ENCODE data around the gene TIMELESS.
"Not testable (repeated sequence)": the region's sequence is repeated elsewhere in the genome, so short reads cannot be mapped to it uniquely, and the experiment has no call there.

The TIMELESS gene

DNA sequence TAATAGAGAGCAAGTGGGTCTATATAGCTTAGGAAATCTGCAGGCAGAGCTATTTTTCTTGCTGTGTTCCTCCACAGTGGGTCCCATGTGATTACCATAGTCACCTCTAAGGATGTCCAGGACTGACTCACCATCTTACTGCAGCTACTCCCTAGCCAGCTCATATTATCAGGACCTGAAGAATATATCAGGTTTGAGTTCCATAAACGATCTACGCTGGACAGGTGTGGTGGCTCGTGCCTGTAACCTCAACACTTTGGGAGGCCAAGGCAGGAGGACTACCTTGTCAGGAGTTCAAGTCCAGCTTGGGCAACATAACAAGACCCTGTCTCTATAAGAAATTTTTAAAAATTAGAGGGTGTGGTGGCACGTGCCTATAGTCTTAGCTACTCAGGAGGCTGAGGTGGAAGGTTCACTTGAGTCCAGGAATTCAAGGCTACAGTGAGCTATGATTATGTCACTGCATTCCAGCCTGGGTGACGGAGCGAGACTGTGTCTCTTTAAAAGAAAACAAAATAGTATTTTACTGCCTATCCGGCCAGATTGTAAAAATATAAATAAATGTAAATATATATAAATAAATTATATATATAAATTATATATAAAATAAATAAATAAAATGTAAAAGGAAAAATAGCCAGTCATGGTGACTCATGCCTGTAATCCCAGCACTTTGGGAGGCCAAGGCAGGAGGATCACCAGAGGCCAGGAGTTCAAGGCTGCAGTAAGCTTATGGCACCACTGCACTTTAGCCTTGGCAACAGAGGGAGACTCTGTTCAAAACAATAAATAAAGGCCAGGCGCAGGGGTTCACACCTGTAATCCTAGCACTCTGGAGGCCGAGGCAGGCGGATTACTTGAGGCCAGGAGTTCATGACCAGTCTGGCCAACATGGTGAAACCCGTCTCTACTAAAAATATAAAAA, 12.3 kb upstream of the TIMELESS start:
- DNase-seq, result no peak

DNA sequence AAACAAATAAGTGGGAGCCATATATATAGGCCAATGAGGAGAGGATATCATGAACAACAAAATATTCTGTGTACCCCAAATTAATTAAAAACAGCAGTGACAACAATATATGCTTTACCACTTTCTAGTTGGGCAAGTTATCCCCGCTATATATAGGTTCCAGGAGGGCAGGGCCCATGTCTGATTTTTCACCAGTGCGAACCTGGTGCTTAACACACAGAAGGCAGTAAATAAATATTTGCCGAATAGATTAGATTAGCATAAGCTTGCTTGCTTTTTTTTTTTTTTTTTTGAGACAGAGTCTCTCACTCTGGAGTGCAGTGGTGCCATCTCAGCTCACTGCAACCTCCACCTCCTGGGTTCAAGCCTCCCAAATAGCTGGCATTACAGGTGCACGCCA, 8.6 kb upstream of the TIMELESS start:
- DNase-seq, result no peak

DNA sequence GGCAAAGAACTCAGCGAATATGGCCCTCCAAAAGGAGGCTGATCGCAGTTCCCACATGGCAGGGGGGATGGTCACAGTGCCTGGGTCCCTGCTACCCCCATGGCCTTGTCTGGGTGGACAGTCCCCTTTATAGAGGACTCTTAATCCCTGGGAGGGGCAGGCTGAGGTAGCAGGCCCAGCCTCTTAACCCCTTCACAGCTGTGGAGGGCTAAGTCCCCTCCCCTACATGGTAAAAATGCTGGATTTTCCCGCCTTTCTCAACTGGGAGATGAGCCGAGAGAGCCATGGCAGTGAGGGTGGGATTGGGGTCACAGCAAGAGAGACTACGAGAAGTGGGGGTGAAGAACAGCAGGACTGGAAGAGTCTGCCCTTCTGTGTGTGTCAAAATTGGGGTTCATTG, 5.3 kb upstream of the TIMELESS start, which contains the start of gene MIP:
Gene MIP (minus strand): TSS at position 101 of the 400 bp plus-strand sequence. CDS start 44 bp downstream, at position 57.
- DNase-seq, result no peak

DNA sequence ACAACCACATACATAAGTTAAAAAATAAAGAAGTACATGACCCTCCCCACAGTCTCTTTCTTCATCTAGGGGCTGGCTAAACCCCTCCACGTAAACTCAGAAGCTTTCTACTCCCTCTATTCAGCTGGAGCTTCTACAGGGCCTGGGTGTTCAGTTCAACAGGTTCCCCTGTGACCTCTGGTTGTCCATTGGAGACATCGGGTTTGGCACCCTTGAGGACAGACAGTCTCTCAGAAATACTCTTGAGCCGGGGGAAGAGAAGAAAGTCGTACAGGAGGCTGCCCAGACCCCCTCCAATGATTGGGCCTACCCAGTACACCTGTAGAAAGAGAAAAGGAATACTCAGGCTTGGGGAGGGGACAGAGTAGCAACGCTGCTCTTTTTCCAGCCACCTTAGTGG, 1.9 kb upstream of the TIMELESS start:
- no peak for DNase-seq

DNA sequence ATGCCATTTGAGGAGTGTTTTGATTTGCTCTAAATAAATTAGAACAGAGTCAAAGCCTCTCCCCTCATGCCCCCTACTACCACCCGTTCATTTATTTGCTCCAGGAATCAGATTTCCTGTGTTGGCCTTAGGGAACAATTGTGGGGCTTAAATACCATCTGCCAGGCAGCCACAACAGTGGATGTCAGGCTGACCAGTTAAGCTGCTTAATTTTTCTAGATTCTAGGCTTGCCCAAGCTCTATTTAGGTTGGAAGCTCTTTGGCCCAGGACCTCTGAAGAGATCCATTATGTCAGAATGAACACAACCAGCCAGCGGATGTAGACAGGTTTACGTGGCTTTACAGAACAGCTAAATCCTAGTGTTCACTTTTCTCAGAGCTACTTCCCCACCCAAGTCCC, 1.0 kb upstream of the TIMELESS start:
- no peak for DNase-seq

DNA sequence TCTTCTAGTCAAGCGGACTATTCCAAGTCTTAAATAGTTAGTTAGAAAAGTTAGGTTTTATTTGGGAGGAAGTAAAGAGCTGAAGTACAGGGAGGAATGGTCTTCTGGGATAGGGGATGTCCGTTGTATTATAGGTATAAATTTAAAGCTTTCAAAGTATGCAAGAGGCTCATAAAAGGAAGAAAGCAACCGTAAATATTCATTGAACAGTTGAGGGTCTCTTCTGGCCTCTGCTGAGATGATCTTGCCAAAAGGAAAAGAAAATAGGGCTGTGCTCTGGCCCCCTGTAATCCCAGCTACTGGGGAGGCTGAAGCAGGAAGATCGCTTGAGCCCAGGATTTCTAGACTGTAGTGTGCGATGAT, 377 bp upstream of the TIMELESS start:
- no peak for DNase-seq

DNA sequence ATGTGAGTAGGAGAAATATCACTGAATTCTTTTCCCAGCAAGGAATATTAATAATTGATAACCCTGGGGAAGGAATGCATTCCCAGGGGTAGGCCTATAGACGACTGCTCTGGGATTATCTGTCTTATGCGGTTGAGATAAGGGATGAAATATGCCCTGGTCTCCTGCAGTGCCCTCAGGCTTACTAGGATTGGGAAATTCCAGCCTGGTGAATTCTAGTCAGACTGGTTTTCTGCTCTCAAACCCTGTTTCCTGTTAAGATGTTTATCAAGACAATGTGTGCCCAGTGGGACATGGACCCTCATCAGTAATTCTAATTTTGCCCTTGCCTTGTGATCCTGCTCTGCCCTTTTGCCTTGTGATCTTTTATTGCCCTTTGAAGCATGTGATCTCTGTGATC, 6.0 kb downstream of the TIMELESS start:
- not testable (repeated sequence) for DNase-seq

DNA sequence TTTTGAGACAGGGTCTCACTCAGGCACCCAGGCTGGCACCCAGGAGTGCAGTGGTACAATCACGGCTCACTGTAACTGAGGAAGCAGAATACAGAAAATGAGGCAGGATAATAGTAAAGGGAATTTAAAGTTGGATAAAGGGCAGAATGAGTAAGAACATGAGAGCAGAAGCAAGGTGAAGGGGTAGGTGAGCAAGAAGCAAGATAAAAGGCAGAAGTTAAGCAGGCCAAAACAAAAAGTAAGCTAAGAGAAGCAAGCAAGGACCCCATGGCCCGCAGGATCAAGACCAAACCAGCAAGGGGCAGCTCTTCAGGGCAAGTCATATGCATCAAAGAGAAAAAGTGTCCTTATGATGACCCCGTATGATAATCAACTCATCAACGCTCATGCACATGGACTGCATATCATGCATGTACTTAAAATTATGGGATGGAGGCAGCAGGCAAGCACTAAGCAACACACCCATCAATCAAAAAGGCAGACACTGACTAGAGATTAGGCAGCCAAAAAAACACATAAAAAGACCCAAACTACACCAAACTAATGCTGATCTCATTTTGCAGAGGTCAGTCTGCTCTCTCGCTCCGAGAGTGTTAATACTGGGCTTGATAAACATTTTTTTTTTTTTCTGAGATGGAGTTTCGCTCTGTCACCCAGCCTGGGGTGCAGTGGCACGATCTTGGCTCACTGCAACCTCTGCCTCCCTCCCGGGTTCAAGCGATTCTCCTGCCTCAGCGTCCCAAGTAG, 11.6 kb downstream of the TIMELESS start:
- DNase-seq, result no peak

DNA sequence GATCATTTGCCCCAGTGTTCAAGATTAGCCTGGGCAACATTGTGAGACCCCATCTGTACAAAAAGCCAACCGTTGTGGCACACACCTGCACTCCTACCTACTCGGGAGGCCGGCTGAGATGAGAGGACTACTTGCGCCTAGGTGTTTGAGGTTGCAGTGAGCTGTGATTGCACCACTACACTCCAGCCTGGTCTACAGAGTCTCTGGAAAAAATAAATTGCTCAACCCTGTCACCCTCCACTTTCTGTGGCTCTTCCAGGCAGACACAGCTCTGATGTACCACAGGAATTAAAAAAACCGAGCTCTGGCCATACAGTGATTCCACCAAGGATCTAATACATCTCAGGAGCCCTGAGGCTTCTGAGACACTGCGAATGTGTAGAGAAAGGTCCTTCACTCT, 14.4 kb downstream of the TIMELESS start:
- DNase-seq, result no peak

DNA sequence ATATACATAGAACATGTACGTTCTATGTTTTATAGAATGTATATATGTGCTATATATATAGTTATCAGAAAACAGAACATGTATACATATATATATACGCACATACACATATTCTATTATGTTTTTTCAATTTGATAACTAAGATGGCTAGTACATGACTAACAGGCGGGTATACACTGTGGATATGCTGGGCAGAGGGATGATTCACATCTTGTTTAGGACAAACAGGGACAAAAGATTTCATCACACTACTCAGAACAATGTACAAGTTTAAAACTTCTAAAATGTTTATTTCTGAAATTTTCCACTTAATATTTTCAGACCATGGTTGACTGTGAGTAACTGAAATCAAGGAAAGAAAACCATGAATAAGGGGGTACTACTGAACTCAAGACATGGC, 17.4 kb downstream of the TIMELESS start:
- no peak for DNase-seq

DNA sequence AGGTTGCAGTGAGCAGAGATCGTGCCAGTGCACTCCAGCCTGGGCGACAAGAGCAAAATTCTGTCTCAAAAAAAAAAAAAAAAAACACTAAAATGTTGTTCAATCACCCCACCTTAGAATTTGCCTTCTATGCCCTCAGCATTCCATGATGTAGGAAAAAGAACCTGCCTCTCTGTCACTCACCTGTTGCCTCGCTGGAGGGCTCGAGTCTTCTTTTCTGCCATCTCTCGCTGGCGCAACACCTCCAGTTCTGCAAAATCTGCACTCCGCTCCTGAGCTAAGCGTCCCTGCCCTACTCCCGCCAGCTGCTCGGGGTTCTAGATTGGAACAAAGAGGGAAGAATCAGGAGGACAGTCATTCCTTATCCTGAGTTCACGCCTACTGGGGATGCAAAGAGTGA, 17.9 kb downstream of the TIMELESS start:
- no peak for DNase-seq

DNA sequence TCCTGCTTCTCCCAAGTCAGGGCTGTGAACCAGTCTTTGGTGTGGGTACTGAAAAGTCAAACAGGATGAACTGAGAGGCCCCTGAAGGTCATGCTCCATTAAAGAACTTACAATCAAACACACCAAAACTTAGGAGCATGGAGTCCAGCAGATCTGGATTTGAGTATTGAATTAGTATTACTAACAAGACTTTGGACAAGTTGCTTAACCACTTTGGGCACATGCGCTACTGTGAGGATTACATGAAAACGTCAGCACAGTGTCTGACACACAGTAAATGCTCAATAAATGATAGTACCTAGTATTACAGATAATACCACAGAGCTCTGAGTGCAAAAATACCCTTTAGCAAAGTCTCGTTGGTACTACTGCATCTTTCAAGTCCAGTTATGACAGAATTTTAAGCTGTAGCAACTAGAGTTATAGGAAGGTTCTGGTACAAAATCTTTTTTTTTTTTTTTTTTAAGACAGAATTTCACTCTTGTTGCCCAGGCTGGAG, 23.2 kb downstream of the TIMELESS start:
- no peak for DNase-seq

DNA sequence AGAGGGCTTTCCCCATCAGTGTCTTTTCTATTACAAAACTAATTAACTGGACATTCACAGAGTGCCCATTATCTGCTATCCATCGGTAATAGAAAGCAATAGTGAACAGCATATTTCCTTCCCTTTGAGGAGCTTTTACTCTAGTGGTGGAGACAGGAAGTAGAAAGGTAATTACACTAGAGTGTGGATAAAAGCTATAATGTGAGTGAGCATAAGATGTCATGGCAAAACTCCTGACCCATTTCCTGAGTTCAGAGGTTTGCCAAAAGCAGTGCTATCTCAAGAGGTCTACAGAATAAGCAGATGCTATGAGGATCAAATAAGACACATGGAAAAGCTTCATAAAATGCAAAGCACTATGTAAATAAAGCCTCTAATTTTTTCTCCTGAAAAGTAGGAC, 24.0 kb downstream of the TIMELESS start:
- DNase-seq, result no peak

DNA sequence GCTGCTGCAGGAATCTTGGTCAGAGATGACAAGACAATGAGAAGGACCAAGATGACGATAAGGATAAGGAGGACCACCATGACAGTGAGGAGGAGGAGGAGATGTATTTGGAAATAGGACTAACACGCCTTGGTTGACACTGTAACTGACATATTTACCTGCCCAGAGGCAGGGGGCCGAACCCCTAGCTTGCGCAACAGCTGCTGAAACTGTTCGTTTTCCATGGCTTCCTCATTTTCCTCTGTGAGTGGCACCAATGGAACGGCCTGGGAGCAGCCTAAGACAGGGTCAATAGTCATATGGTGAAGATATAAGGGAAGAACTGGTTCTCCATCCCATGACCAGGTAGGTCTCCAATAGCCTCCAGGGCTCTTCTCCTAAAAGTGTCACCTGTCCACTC, 28.8 kb downstream of the TIMELESS start:
- DNase-seq, result no peak

DNA sequence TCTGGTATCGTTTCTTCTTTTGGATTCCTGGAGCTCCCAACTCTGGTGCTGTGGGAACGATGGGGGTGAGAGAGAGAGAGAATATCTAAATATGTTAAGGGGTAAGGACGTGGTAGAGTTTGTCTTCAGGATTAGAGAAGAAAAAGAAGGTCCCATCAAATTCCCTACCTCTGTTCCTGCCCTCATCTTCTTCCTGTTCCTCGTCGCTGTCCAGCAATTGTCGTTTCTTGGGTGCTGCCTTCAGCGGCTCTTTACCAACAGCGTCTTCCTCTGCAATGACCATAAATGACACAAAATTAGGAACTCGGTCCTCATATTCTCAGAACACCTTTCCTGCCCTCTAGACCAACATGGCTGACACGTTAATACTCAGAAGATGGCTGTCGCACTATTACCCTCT, 31.5 kb downstream of the TIMELESS start:
- no peak for DNase-seq

DNA sequence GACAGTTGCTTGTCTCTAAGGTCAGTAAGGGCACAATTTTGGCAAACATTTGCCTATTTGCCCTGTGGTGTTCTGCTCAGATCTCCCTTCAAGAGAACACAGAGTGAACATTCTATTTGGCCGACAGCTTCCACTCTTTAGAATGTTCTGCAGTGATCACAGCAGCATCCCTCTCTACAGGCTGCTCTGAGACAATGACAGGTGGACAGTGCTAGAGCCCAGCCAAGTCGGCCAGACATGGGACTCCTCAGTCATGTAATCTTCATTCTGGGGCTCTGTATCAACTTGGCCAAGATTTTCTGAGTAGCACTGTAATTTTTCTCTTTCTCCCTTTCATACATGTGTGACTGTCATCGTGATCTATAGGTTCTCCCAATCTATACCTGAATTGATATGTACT, 34.8 kb downstream of the TIMELESS start:
- DNase-seq, result no peak

DNA sequence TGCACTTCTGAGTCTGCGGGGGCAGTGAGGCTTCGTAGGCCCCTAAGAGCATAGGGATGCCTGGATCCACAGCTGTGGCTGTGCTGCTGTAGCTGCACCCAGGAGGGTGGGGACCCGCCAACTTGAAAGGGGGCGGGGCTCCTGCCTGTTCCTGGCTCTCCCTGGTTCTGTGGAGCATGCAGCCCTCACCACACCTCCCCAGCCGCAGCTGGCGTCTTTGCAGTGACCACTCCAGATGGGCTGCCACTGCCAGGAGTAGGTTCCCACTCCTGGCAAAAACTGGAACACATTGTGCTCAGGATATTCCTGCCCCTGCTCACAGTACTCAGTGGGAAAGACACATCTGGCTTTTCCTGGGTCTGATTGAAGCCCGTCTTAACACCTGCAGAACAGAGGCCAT, 35.8 kb downstream of the TIMELESS start:
- DNase-seq, result no peak

DNA sequence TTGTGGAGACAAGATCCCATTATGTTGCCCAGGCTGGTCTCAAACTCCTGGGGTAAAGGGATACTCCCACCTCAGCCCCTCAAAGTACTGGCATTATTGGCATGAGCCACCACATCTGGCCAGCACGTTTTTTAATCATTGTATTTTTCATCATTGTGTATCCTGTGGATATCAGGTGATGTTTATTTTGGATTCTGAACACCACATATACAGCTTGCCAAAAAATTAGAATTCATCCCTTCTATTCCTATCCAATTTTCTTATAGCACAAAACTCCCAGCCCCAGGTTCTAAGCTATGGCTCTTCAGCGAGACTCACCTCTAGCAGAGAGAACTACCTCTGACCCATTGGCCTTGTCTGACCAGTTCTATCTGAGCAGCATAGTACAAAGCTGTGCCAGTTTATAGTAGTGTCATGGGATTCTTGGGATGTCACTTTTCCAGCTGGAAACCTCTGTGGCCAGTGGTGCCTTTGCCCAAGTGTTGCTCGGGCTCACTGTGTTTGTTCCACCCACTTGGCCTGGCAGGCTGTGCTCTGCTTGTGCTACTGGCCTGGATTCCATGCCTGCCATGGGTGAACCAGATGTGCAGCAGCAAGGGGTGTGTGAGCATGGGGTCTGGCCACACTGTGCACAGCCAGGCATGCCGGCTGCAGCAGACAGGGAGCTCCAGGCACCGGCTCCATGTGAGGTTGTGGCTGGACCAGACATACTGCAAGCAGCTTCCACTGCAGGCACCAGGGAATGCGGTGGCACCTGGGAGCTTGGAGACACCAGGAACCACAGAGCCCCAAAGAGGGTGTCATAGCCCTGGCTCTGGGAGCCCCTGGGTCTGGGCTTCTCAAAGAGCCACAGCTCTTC, 37.2 kb downstream of the TIMELESS start:
- no peak for DNase-seq

DNA sequence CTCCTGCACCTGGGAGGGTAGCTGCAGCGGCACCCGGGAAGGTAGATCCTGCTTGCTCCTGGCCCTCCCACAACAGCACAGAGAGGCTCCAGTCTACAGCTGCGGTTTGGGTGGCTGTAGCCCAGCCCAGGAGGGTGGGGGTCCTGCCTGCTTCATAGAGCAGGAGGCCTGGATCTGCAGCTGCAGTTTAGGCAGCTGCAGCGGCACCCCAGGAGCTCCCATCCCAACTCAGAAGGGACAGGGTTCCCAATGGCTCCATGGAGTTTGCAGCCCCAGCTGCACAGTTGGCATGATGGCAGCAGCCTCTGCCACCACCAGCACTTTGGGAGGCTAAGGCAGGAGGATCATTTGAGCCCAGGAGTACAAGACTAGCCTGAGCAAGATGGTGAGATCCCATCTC, 38.5 kb downstream of the TIMELESS start:
- DNase-seq, result no peak

DNA sequence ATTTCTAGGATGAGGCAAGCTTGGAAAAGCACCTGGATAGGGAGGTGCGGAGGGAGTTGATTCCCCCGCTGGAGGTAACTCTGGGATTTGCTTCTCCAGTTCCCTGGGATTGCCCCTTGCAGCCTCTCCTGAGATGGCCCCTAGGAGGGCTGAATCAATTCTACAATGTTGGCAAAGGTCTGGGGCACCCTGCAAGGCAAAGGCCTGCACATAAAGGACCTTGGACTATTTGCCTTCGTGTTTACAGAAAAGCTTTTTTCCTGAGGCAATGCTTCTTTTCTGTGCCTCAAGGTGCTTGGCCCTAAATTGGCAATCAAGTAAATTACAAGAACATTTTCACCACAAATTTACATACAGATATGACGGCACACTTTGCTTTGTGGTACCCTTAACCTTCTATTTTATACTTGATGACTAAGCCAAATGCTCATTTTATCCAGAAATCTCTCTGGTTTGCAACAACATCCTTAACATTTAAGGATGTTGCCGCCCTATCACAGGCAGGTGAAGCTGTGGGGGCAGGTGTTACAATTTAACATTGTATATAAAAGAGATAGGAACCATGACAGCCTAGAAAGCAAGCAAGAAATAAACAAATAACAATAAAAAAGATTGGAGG, 40.3 kb downstream of the TIMELESS start:
- no peak for DNase-seq

DNA sequence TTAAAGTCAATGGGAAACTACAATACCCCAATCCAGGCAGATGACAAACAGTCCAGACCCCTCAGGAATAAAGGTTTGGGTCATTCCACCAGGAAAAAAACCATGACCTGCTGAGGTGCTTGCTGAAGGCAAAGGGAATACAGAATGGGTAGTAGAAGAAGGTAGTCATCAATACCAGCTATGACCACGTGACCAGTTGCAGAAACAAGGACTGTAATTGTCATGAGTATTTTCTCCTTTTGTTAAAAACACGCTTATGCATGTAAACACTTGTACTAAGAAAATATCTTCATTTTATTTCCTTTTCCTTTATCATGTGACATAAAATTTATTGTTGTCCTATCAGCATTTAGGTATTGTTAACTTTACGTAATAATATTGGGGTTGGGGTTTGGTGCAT, 45.0 kb downstream of the TIMELESS start:
- not testable (repeated sequence) for DNase-seq

DNA sequence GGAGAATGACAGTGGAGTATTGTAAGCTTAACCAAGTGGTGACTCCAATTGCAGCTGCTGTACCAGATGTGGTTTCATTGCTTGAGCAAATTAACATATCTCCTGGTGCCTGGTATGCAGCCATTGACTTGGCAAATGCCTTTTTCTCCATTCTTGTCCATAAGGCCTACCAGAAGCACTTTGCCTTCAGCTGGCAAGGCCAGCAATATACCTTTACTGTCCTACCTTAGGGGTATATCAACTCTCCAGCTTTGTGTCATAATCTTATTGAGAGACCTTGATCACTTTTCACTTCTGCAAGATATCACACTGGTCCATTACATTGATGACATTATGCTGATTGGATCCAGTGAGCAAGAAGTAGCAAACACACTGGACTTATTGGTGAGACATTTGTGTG, 47.6 kb downstream of the TIMELESS start:
- not testable (repeated sequence) for DNase-seq

DNA sequence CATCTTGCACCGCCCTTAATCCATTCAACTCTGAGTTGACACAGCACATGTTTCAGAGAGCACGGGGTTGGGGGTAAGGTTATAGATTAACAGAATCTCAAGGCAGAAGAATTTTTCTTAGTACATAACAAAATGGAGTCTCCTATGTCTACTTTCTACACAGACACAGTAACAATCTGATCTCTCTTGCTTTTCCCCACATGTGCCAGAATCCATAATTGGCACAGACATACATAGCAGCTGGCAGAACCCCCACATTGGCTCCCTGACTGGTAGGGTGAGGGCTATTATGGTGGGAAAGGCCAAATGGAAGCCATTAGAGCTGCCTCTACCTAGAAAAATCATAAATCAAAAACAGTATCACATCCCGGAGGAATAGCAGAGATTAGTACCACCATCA, 48.1 kb downstream of the TIMELESS start:
- not testable (repeated sequence) for DNase-seq

Measured in stimulated activated CD4-positive, alpha-beta T cell treated with anti-CD3 and anti-CD28 coated beads, Interleukin-4, amount 100 ng/mL, for 24 hours (primary cell).